H1 (cell line): Measurements from ENCODE around the gene LBR. TPM values are rescaled to one million over a fixed set of nuclear protein-coding genes. Genes with fewer than 3 reads are reported as not detected.

Experiments
- CTCF ChIA-PET: fragments of 300-600 bp; sonication (Branson Sonifier 250); formaldehyde crosslinking; loops from one replicate; lab custom pipeline; 2021; ENCODE audit not compliant: partially characterized antibody; lab: Charles Lee
- POLR2A ChIA-PET: fragments of 300-600 bp; sonication (Branson Sonifier 250); formaldehyde crosslinking; loops from one replicate; lab custom pipeline; 2021; ENCODE audit warnings: inconsistent platforms; ENCODE audit not compliant: partially characterized antibody; lab: Charles Lee
- DNase-seq, 2 experiments: peaks; one replicate each; pipeline versions ENCODE4 v3.0.0 to v3.0.0-alpha.2; 2010 to 2022; ENCODE audit warnings: low spot score in 2 of 2, low read depth in 1 of 2, mixed read lengths in 1 of 2
- FAIRE-seq: peaks from 2 replicates; lab custom pipeline; 2011; peaks lifted over from hg19 to GRCh38; lab: Jason Lieb, UNC
- H2AFZ ChIP-seq: 2 replicates; pipeline ENCODE4 v1.8.1; 2012; ENCODE audit warnings: low read length, inconsistent platforms
- H2AK5ac ChIP-seq: 2 replicates; pipeline ENCODE4 v1.6.1; 2013; ENCODE audit warnings: low read depth, low read length
- H2BK120ac ChIP-seq: replicated peaks from 2 replicates; pipeline ENCODE3; 2013; ENCODE audit warnings: low read depth, low read length, inconsistent platforms
- H2BK12ac ChIP-seq: 2 replicates; pipeline ENCODE4 v1.6.1; 2013; ENCODE audit warnings: low read depth, low read length
- H2BK15ac ChIP-seq: 2 replicates; pipeline ENCODE4 v1.6.1; 2013; ENCODE audit warnings: low read length
- H2BK20ac ChIP-seq: 2 replicates; pipeline ENCODE4 v1.6.1; 2013; ENCODE audit warnings: low read length
- H2BK5ac ChIP-seq: 2 replicates; pipeline ENCODE4 v1.6.1; 2013; ENCODE audit warnings: low read depth, low read length
- H3K14ac ChIP-seq: 2 replicates; pipeline ENCODE4 v1.6.1; 2013; ENCODE audit warnings: inconsistent platforms; ENCODE audit not compliant: insufficient read length
- H3K18ac ChIP-seq: 2 replicates; pipeline ENCODE4 v1.6.1; 2013; ENCODE audit warnings: low read length; ENCODE audit errors: extremely low read depth
- H3K23ac ChIP-seq: 2 replicates; pipeline ENCODE4 v1.6.1; 2013; ENCODE audit warnings: inconsistent platforms; ENCODE audit not compliant: insufficient read length
- H3K23me2 ChIP-seq: 2 replicates; pipeline ENCODE4 v1.6.1; 2013; ENCODE audit warnings: low read depth, low read length
- H3K27ac ChIP-seq: 2 replicates; pipeline ENCODE4 v1.6.1; 2011; ENCODE audit warnings: low read depth, low read length, inconsistent platforms
- H3K27me3 ChIP-seq, 4 experiments: replicated peaks in 1 of 4; 1 replicate in 1 of 4; 2 replicates in 3 of 4; pipeline versions ENCODE4 v1.6.1 to v1.8.1; 2011 to 2013; ENCODE audit warnings: low read length in 3 of 4, mild to moderate bottlenecking in 3 of 4, inconsistent platforms in 2 of 4, mixed read lengths in 2 of 4, moderate library complexity in 1 of 4; ENCODE audit not compliant: control insufficient read depth in 3 of 4, insufficient read depth in 3 of 4; ENCODE audit errors: extremely low read depth in 1 of 4
- H3K36me3 ChIP-seq, 4 experiments: 2 replicates each; pipeline versions ENCODE4 v1.6.1 to v1.8.1; 2011 to 2013; ENCODE audit warnings: mild to moderate bottlenecking in 4 of 4, low read length in 3 of 4, moderate library complexity in 2 of 4, control low read depth in 1 of 4, inconsistent platforms in 1 of 4; ENCODE audit not compliant: insufficient read depth in 4 of 4, control insufficient read depth in 2 of 4
- H3K4ac ChIP-seq: replicated peaks from 2 replicates; pipeline ENCODE3; 2013; ENCODE audit warnings: low read length, low read depth, mixed read lengths, inconsistent platforms; ENCODE audit not compliant: insufficient read length
- H3K4me1 ChIP-seq, 4 experiments: replicated peaks in 1 of 4; 1 replicate in 1 of 4; 2 replicates in 3 of 4; pipeline versions ENCODE4 v1.6.1 to v1.8.1; 2011 to 2013; ENCODE audit warnings: low read length in 3 of 4, inconsistent platforms in 2 of 4, mixed read lengths in 1 of 4; ENCODE audit not compliant: insufficient read depth in 4 of 4, control insufficient read depth in 3 of 4
- H3K4me2 ChIP-seq, 2 experiments: 2 replicates each; pipeline versions ENCODE4 v1.6.1 to v1.8.1; 2011 to 2013; ENCODE audit warnings: low read depth in 2 of 2, low read length in 2 of 2, control low read depth in 1 of 2, inconsistent platforms in 1 of 2, mild to moderate bottlenecking in 1 of 2; ENCODE audit not compliant: insufficient read depth in 1 of 2
- H3K4me3 ChIP-seq, 4 experiments: fragments of 200-600, 300-600 bp in 1 of 4; sonication (generic), shearing (Covaris generic), sonication (Bioruptor Twin) in 1 of 4; 2 replicates each; pipeline versions ENCODE4 v1.5.1 to v1.8.1; 2011 to 2016; ENCODE audit warnings: low read length in 4 of 4, low read depth in 3 of 4, control low read depth in 2 of 4, inconsistent platforms in 2 of 4, mild to moderate bottlenecking in 2 of 4, mixed read lengths in 1 of 4, moderate library complexity in 1 of 4; ENCODE audit not compliant: insufficient read depth in 2 of 4; ENCODE audit errors: extremely low read depth in 1 of 4
- H3K56ac ChIP-seq: replicated peaks from 2 replicates; pipeline ENCODE3; 2013; ENCODE audit warnings: low read depth, mild to moderate bottlenecking, mixed read lengths, low read length, inconsistent platforms; ENCODE audit not compliant: insufficient read length
- H3K79me1 ChIP-seq: 2 replicates; pipeline ENCODE4 v1.6.1; 2013; ENCODE audit warnings: low read depth, low read length, control low read depth
- H3K79me2 ChIP-seq, 2 experiments: 2 replicates each; pipeline versions ENCODE4 v1.6.1 to v1.8.1; 2012 to 2013; ENCODE audit warnings: low read length in 2 of 2, mild to moderate bottlenecking in 2 of 2, inconsistent platforms in 1 of 2; ENCODE audit not compliant: insufficient read depth in 2 of 2, control insufficient read depth in 1 of 2
- H3K9ac ChIP-seq, 4 experiments: replicated peaks in 1 of 4; 1 replicate in 1 of 4; 2 replicates in 3 of 4; pipeline versions ENCODE4 v1.6.1 to v1.8.1; 2011 to 2013; ENCODE audit warnings: low read depth in 3 of 4, low read length in 3 of 4, control low read depth in 2 of 4, mild to moderate bottlenecking in 2 of 4, moderate library complexity in 2 of 4, inconsistent platforms in 1 of 4; ENCODE audit errors: extremely low read depth in 1 of 4
- H3K9me3 ChIP-seq, 2 experiments: 2 replicates each; pipeline versions ENCODE4 v1.6.1 to v1.8.1; 2012 to 2013; ENCODE audit warnings: mild to moderate bottlenecking in 2 of 2, moderate library complexity in 2 of 2, control low read depth in 1 of 2, inconsistent platforms in 1 of 2, low read depth in 1 of 2, low read length in 1 of 2, mixed read lengths in 1 of 2; ENCODE audit not compliant: insufficient read depth in 2 of 2
- H4K20me1 ChIP-seq, 2 experiments: replicated peaks in 1 of 2; 2 replicates each; pipeline versions ENCODE3 to v1.8.1; 2011 to 2013; ENCODE audit warnings: inconsistent platforms in 2 of 2, low read length in 2 of 2, mild to moderate bottlenecking in 1 of 2; ENCODE audit not compliant: insufficient read depth in 2 of 2, control insufficient read depth in 1 of 2
- H4K5ac ChIP-seq: 2 replicates; pipeline ENCODE4 v1.6.1; 2013; ENCODE audit warnings: low read length, low read depth, mixed read lengths, inconsistent platforms; ENCODE audit not compliant: insufficient read length
- H4K8ac ChIP-seq: 2 replicates; pipeline ENCODE4 v1.8.0; 2013; ENCODE audit warnings: mild to moderate bottlenecking, moderate library complexity, low read length, inconsistent platforms; ENCODE audit not compliant: insufficient read depth; ENCODE audit errors: extremely low read depth
- H4K91ac ChIP-seq: replicated peaks from 2 replicates; pipeline ENCODE3; 2013; ENCODE audit warnings: low read length, mixed read lengths, inconsistent platforms; ENCODE audit not compliant: insufficient read length
- BACH1 ChIP-seq: IDR thresholded peaks from 2 replicates; pipeline ENCODE4 v1.6.1; 2012; ENCODE audit warnings: low read length, improper control_type of control experiment
- CREB1 ChIP-seq: IDR thresholded peaks from 2 replicates; pipeline ENCODE4 v1.6.1; 2012; ENCODE audit warnings: inconsistent platforms
- TCF12 ChIP-seq: IDR thresholded peaks from 2 replicates; pipeline ENCODE4 v1.6.1; 2011; ENCODE audit warnings: low read depth, mild to moderate bottlenecking, low read length
- WGBS, 2 experiments: shearing (Covaris generic) in 1 of 2; methylation state at CpG; one replicate each; pipeline versions ENCODE4 v1.1.6 to v1.1.7; 2013 to 2015; ENCODE audit warnings: low lambda C conversion rate in 2 of 2, mixed read lengths in 2 of 2, inconsistent platforms in 1 of 2, low coverage in 1 of 2, missing lambda C conversion rate in 1 of 2; ENCODE audit not compliant: insufficient replicate concordance in 2 of 2, insufficient coverage in 1 of 2, insufficient read length in 1 of 2; ENCODE audit errors: extremely low coverage in 1 of 2, missing lambda C conversion rate in 1 of 2; 5-methylcytosine and 5-hydroxymethylcytosine counted together
- polyA plus RNA-seq, 7 experiments: library from polyadenylated mRNA; depleted of rRNA in 3 of 7; stranded (reverse) in 5 of 7; unstranded in 2 of 7; fragments of >200 nt in 5 of 7; fragments of 200-250 nt in 2 of 7; gene quantifications; 1 replicate in 5 of 7; 2 replicates in 1 of 7; 4 replicates in 1 of 7; pipeline versions ENCODE4 v1.2.1 to v1.2.3, GENCODE V29; 2011 to 2013; ENCODE audit warnings: missing spikeins in 2 of 7, mixed read lengths in 2 of 7
- total RNA-seq: library from RNA; stranded (reverse); fragmentation: NEBNext Ultra II Directional; extraction: Animal tissue kit (Norgen Biotek cat#: 25700); gene quantifications from 2 replicates; pipeline ENCODE4 v1.2.1, GENCODE V29; 2021

LBR gene
- total and polyA plus RNA-seq, 2 of the 8 experiments (the other 6 are each of a cell fraction or from before 2014, with no cell fraction given): 32.1 to 89.8 TPM

DNA sequence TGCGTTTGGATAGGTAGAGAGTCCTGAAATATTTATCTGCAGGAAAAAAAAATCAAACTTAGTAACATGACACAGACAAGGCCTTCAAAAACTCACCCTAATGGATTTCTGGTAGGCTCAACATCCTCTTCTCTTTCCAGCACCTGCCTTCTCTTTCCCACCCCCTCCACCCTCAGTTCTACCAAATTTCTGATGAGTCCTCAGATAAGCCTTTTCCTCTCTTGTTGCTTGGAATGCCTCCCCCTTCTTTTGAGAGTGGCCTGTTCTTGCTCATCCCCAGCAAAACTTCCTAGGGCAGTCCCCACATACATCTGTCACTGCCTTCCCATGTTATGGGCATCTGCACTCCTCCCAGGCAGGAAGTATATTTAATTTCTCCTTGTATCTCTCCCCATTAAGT lies 7.6 kb upstream of the LBR start:
- Histone ChIP-seq H4K5ac (no peak overlapping the region), H3K79me2 (no peaks in the 10 kb centered on the region), H3K4me2 (no peak overlapping the region), H4K91ac (no peak overlapping the region), H3K23ac (no peak overlapping the region), H3K4me3 (no peak overlapping the region), H3K9me3 (peaks cover 0 to 10% of the 10 kb centered on the region in 2 experiments; a peak in 3 of 4 replicates), H2BK12ac (no peak overlapping the region), H3K56ac (no peak overlapping the region), H2BK5ac (no peak overlapping the region), H2BK15ac (no peak overlapping the region), H3K27me3 (no peaks in the 10 kb centered on the region), H3K14ac (no peak overlapping the region), H3K4ac (no peak overlapping the region), H3K36me3 (0 out of 8 replicates have a peak, but pooled peaks cover 0 to 5% (median 0%) of the 10 kb centered on the region in 4 experiments), H3K23me2 (no peaks in the 10 kb centered on the region), H3K4me1 (no peaks in the 10 kb centered on the region), H4K20me1 (no peaks in the 10 kb centered on the region), H3K18ac (no peak overlapping the region), H3K79me1 (no peaks in the 10 kb centered on the region), H2BK120ac (no peak overlapping the region), H3K9ac (no peak overlapping the region), H2AFZ (0 out of 2 replicates have a peak overlapping the region, but pooled peaks have one; percentile 46)
- ChIA-PET CTCF (no interaction called here), POLR2A (no interaction called here)
- no peak for FAIRE-seq
- TF ChIP-seq BACH1 (no peak), CREB1 (no peak), TCF12 (no peak)
- TF ChIP-seq, all 59 proteins: peak for 0
- Histone ChIP-seq H2BK20ac (no peak overlapping the region), H3K27ac (no peak overlapping the region), H4K8ac (no peak overlapping the region), H2AK5ac (no peak overlapping the region)
- DNase-seq: no peak
- 75% methylated on average over 1 of the region's 1 CpG; no CpG with 5 or more reads in 1 of the 2 experiments for WGBS, 2 experiments
